Measurements from ENCODE around the gene PELI1.

Gene PELI1

GRCh38 chr2:64151476-64151875 is 7.3 kb upstream of the PELI1 start:
- no peak for DNase-seq

GRCh38 chr2:64145714-64146113 is 1.5 kb upstream of the PELI1 start:
- no peak for DNase-seq

- DNase-seq: no peak
Observed at GRCh38 chr2:64145119-64145518, 899 bp upstream of the PELI1 start.

DNA sequence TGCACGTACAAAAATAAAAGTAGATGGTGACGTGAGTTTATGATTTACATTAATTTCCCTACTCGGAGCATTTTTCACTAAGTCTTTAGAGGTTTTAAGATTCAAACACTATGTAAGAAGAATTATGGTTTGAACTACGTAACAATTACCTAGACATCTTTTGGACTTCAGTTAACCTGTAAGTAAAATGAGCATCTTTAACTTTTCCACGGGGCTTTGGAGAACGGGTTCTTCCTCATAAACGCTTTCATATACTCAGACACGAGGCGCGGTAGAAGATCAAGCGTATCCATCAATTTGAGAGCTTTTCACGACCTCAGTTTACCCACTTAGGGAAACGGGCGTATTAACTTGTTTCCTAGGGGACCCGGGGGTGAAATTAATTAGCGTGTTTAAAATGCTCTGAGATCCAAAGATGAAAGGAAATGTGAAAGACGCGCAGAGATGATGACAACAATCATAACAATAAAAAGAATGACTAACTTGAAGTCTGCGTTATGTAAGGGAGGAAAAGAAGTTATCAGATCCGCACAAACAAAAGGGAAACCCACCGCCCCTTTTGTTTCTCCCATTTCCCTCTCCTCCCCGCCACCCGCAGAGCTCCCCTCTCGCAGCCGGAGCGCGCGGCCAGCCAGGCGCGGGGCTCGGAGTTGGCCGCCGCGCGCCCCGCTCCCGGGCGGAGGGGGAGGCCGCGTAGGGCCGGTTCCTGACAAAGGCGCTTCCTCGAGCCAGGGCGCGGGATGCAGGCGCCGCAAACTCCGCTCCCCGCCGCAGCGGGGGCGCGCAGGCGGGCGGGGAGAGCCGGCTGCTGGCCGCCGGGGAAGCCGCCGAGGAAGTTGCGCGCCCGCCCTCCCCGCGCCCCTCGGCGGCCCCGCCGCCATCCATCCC is 807 bp downstream of the PELI1 start:
- DNase-seq: no peak

DNA sequence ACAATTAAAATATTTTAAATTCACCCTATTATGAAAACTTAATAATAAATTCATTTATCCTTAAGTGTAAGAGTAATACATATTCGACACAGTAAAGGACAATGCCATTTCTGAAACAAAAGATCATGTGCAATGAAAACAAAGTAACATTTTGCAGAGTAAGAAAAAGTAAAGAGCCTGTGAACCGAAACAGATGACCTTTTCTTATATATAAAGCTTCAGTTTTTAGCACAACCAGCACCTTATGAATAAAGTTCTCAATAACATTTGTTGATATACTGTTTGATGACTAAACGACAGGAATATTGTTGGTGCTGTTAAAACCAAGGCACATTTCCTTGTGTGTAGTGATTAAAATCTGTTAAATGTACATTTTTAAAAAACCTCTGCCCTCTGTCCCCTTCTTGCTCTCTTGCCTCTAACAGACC is 1.5 kb downstream of the PELI1 start:
- DNase-seq: no peak

GRCh38 chr2:64141674-64142405 is 2.4 kb downstream of the PELI1 start:
- no peak for DNase-seq

- DNase-seq: no peak
Observed at GRCh38 chr2:64140665-64141200, 3.5 kb downstream of the PELI1 start.

DNA sequence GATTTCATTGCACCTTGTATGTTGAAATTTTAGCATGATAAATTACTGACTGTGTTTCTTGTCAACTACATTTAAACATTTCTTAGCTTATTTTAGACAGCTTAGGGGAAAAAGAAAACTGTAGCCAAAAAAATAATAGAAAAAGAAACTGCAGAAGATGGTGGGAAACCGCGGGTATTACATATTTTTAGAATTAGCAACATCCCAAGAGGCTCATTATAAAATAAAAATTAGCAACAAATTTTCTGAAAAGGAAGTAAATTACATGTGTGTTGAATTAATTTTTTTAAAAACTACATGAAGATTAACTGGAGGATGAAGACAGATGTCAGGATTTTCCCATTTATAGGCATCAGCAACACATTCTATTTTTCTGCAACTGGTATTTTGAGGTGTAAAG is 4.3 kb downstream of the PELI1 start:
- no peak for DNase-seq

DNA sequence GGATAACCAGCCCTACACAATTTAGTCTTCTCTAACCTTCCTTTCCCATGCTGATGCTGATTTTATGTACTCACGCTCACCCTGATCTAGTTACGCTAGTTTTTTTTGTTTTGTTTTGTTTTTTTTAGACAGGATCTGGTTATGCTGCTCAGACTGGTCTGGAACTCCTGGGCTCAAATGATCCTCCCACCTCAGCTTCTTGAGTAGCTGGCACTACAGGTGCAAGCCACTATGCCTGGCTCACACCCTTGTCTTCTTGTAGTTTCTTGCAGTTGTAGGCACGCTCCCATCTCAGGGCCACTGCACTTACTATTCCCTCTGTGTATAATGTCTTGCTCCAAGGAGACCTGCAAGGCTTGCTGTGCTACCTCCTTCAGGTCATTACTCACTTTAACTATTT is 6.2 kb downstream of the PELI1 start:
- no peak for DNase-seq

GRCh38 chr2:64137567-64137966 is 6.7 kb downstream of the PELI1 start:
- DNase-seq: no peak

- DNase-seq: no peak
Observed at GRCh38 chr2:64135421-64135820, 8.8 kb downstream of the PELI1 start.

GRCh38 chr2:64134813-64135212 is 9.4 kb downstream of the PELI1 start:
- no peak for DNase-seq

DNA sequence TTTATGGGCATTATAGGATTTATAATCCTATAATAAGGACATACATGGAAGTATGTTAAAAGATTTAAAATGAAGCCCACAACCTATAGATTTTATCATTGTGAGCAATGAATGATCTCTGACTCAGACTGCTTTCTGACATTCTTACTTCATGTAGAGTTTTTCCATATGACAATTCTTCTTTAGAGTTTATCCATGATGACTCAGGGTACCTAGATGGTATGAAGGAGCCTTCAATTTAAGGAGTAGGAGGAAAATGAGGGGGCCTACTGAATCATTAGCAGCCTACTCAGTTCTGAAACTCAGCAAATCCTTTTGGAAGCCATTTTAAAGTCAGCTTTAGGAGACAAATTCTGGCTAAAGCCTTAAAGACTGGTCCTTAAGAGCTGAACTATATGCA is 10.4 kb downstream of the PELI1 start:
- DNase-seq: no peak

DNA sequence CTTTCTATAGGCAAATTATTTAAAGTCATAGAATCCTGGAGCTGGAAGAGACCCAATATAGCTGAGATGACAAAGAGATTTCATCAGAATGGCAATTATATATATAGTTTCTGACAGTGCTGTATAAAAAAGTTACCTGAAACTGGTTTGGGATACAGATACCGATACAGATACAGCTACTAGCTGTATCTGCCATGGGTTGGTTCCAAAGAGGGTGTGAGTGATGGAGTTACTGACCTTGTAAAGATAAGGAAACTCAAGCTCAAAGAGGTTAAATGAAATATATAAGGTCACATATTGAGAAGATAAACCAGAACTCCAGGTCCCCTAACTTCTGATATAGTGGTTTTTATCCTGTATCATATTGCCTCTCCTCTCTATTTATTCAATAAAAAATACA is 10.9 kb downstream of the PELI1 start:
- DNase-seq: no peak

- no peak for DNase-seq
Observed at GRCh38 chr2:64130333-64130732, 13.9 kb downstream of the PELI1 start.

DNA sequence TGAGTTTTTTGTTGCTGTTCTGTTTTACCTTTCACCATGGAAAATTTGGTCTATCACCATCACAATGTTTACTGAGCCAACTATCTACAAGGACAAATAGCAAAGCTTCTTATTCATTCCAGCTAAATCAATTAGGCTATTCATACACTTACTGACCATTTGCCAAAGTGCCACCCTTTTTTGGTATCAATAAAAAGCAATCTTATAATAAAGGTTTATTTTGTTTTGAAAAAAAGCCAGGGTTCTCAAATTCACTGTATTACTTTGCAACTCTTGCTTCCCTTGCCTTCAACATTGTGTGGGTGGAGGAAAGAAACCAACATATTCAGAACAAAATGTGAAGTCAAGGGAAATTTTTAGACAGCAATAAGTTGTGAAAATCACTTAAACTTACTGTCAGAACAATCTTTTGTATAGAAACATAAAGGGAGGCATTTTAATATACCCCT is 15.3 kb downstream of the PELI1 start:
- no peak for DNase-seq

DNA sequence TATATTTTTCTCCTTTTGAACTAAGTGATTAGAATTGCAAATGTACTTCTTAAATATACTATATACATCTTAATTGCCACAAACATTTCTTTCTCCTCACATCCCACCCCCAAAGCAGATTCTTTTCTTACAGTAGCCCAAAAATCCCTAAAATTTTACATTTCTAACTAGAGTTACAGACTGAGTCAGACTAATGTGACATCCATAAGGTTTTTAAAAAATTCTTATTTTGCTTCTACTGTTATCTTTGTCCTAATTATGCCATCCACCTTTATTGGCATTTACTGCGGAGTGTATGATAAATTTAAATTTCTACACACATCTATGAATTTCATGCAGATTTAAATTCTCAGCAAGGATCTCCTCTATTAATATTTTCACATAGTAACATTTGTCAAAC is 15.8 kb downstream of the PELI1 start:
- DNase-seq: no peak

DNA sequence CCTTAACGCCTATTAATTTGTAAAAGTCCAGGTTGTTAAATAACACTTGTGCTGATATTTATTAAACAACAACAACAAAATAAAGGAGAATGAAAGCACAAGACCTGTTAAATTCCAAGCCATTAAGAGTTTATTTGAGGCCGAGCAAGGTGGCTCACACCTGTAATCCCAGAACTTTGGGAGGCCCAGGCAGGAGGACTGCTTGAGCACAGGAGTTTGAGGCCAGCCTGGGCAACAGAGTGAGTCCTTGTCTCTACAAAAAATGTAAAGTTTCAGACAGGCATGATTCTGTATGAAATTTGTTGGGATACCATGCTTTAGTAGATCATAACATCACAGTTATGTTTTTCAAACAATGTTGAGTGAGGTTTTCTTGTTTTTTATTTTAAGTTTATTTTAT is 17.1 kb downstream of the PELI1 start:
- DNase-seq: no peak

GRCh38 chr2:64126601-64127000 is 17.6 kb downstream of the PELI1 start:
- no peak for DNase-seq

GRCh38 chr2:64124571-64124970 is 19.6 kb downstream of the PELI1 start:
- DNase-seq: no peak

- DNase-seq: no peak
Observed at GRCh38 chr2:64124168-64124567, 20.1 kb downstream of the PELI1 start.

- DNase-seq: no peak
Observed at GRCh38 chr2:64123740-64124139, 20.5 kb downstream of the PELI1 start.

- DNase-seq: no peak
Observed at GRCh38 chr2:64122358-64122757, 21.9 kb downstream of the PELI1 start.

DNA sequence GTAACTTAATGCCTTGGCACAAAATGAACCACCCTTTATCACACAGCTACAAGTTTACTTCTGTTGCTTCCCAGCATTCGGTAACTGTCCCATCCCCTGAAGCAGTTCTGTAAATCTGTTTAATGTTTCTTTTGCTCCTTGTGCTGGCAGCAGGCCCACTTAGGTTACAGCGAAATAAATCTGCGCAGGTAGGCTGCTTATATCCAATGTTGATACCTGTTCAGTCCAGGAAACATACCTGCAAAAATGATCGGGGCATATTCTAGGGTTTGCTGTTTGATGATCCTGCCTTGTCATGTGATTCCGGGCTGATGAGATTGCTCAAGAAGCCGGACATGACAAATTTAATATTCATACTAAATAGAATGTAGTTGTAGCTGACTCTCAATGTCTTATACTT is 23.3 kb downstream of the PELI1 start:
- DNase-seq: no peak

Data from NCI-H446 treated with DMSO at 0.1 percent for 48 hours (cell line).